ENCODE results near the gene RTL5. TPM values are rescaled to one million over a fixed set of nuclear protein-coding genes. Genes with fewer than 3 reads are reported as not detected.

RTL5 gene
- total RNA-seq, 3 donors from 2014 or later: 0.75 to 13.5 (median 2.7) TPM

DNA sequence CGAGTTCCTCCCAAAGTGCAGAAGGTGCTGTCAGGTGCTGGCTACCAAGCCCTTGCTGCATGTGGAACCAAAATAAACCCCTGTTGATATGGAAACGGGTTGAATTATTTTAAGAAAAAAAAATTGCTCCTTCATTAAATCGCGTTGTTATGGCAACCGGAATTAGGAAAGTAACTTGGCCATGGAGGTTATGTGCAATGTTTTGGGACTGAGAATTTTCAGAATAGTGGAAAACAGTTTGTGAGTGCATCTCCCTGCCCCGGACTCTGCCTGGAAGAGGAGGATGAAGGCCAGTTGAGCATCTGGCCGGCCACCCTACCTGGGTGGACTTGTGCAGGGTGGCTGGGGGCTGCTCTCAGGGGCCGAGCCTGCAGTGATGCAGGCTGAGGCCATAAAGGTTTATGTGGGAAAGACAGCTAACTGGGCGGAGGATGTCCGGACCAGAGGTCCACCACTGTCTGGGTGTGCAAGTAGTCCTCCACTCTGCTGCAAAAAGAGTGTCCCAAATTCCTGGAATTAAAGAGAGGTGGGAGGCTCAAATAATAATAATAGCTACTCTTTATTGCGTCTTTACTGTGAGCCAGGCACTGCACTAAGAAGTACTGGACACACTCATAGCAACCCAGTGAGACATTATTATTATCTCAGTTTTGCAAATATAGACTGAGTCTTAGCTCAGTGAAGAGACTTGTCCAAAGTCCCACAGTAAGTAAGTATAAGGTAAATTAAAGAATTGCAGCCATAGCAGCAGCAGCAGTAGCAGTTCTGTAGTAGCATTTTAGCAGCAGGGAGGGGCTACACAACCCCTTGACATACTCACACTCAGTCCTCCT is 20.6 kb downstream of the RTL5 start:
- no peaks in the 10 kb centered on the region for H3K36me3 ChIP-seq (ENCODE audit: low read depth)
- H3K9me3 ChIP-seq: no peaks in the 10 kb centered on the region
- H3K4me3 ChIP-seq: no peak overlapping the region
- no peak for DNase-seq
- TF ChIP-seq, protein P1, sequence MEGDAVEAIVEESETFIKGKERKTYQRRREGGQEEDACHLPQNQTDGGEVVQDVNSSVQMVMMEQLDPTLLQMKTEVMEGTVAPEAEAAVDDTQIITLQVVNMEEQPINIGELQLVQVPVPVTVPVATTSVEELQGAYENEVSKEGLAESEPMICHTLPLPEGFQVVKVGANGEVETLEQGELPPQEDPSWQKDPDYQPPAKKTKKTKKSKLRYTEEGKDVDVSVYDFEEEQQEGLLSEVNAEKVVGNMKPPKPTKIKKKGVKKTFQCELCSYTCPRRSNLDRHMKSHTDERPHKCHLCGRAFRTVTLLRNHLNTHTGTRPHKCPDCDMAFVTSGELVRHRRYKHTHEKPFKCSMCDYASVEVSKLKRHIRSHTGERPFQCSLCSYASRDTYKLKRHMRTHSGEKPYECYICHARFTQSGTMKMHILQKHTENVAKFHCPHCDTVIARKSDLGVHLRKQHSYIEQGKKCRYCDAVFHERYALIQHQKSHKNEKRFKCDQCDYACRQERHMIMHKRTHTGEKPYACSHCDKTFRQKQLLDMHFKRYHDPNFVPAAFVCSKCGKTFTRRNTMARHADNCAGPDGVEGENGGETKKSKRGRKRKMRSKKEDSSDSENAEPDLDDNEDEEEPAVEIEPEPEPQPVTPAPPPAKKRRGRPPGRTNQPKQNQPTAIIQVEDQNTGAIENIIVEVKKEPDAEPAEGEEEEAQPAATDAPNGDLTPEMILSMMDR (IDR thresholded peaks at IDR 0.05): no peak
- intact Hi-C loops (cut with DNase I, micrococcal nuclease): no loop called here
- no peaks in the 10 kb centered on the region for H3K4me1 ChIP-seq (ENCODE audit: low read depth)
- ATAC-seq: no peak

DNA sequence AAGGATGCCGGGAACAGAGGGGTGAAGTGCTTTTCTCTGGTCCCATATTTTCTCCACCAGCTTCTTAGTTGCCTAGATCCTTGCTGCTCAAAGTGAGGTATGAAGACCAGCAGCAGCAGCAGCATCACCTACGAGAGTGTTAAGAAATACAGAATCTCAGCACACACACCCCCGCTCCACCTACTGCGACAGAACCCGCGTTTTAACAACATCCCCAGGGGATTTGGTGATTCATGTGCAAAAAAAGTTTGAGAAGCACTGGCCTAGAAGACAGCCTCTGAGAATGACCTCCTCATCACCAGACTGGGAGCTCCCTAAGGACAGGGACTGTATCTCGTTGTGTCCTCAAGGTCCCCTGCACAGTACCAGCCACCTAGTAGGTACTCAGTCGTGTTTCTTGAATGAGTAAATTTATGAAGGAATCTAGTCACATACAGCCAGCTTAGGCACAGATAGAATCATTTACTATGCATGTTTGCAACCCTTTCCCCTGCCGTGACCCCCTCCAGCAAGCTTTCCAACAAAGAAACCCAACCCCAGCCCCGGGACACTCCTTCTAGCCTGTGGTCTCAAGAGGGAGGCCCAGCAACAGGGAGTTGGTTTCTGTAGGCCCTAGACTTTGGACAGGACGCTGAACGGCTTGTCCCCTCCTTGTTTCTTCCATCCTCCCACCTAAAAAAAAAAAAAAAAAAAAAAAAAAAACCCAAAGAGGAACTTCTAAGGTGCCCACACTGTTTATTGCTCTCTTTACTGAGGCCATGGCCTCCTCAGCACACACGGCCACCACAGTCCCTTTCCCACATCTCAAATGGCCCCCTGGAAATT is 21.5 kb downstream of the RTL5 start:
- Histone ChIP-seq H3K36me3 (ENCODE audit: low read depth) (no peaks in the 10 kb centered on the region), H3K4me1 (ENCODE audit: low read depth) (no peaks in the 10 kb centered on the region), H3K9me3 (no peaks in the 10 kb centered on the region), H3K4me3 (no peak overlapping the region)
- ATAC-seq (no peak), DNase-seq (no peak)
- TF ChIP-seq, protein P1 (IDR thresholded peaks at IDR 0.05): no peak
- intact Hi-C loops (cut with DNase I, micrococcal nuclease): no loop called here

DNA sequence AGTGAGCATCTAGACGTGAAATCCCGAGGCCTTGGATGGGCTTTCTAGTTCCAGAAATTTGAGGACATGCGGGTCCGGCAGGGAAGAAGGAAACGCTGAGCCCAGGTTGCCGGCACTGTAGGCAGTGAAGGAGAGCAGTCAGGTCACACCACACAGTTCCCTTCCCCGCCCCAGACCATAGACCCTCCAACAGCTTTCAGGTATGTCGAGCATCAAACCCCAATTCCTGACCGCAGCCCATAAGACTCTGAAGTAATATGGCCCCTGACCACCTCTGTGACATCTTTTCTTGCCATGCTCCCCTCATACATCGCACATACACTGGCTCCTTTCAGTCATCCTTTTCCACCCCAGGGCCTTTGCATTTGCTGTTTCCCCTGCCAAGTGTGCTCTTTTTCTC is 23.0 kb downstream of the RTL5 start:
- H3K4me1 ChIP-seq (ENCODE audit: low read depth): no peaks in the 10 kb centered on the region
- intact Hi-C loops (cut with DNase I, micrococcal nuclease): no loop called here
- no peak for DNase-seq
- H3K9me3 ChIP-seq: no peaks in the 10 kb centered on the region
- TF ChIP-seq, protein P1 (IDR thresholded peaks at IDR 0.05): no peak
- H3K4me3 ChIP-seq: no peak overlapping the region
- ATAC-seq: no peak
- H3K36me3 ChIP-seq (ENCODE audit: low read depth): no peaks in the 10 kb centered on the region

DNA sequence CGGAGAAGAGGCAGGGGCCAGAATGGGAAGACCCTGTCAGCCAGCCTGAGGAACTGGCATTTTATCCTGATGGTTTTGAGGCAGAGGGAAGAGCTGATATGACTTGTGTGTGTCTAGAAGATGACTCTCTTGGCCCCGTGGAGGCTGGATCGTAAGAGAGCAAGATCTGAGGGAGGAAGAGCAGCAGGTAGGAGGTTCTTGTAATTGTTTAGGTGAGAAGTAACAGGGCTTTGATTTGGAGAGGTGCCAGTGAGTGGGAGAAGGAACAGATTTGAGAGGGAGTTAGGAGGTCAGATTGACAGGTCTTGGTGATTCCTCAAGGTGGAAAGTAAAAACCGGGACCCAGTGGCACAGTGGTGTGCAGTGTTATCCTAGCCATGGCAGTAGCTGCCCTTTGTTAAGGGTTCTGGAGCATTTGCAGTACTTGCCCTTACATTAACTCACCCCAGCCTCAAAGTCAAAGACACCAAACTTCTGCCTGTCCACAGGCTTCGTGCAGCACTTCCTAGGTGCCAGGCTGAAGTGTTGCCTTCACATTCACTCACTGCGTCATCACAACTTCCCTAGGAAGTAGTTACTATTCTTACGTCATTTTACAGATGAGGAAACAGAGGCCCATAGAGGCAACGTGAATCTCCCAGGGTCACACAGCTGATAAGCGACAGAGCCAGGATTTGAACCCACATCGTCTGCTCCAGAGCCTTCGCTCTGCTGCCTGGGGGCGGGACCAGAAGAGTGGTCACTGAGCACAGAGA is 23.7 kb downstream of the RTL5 start:
- DNase-seq (no peak), ATAC-seq (no peak)
- no peaks in the 10 kb centered on the region for H3K36me3 ChIP-seq (ENCODE audit: low read depth)
- intact Hi-C loops (cut with DNase I, micrococcal nuclease): no loop called here
- H3K4me1 ChIP-seq (ENCODE audit: low read depth): no peaks in the 10 kb centered on the region
- TF ChIP-seq, protein P1 (IDR thresholded peaks at IDR 0.05): no peak
- no peak overlapping the region for H3K4me3 ChIP-seq
- H3K9me3 ChIP-seq: no peaks in the 10 kb centered on the region

DNA sequence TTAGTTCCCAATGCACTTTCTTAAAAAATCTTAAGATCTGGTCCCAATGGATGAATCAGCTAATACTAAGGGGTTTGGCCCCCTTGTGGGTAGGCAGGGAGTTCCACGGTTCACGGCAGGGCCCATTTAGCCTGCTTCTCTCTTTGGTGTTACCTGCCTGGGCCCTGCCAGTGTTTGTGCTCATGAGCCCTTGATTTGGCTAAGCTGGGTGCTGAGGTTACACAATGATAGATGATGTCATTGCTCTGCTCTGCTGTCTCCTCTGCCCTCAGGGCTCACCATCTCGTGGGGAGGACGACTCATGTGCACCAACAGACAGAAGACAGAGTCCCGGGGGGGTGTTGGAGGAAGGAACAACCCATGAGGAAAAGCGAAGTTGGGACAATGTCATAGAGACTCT is 24.4 kb downstream of the RTL5 start:
- H3K4me3 ChIP-seq: no peak overlapping the region
- TF ChIP-seq, protein P1 (IDR thresholded peaks at IDR 0.05): no peak
- DNase-seq (no peak), ATAC-seq (peak; percentile 12)
- no peaks in the 10 kb centered on the region for H3K36me3 ChIP-seq (ENCODE audit: low read depth)
- intact Hi-C loops (cut with DNase I, micrococcal nuclease): no loop called here
- H3K9me3 ChIP-seq: no peaks in the 10 kb centered on the region
- H3K4me1 ChIP-seq (ENCODE audit: low read depth): no peaks in the 10 kb centered on the region
